GM21390 (cell line): Measurements from ENCODE around the gene HAT1.
"Not testable (repeated sequence)": the region's sequence is repeated elsewhere in the genome, so short reads cannot be mapped to it uniquely, and the experiment has no call there.

Experiments used
- ATAC-seq: cut with Tn5 transposase; IDR thresholded peaks from one replicate; pipeline ENCODE4 v1.9.1; 2021; ENCODE audit not compliant: unreplicated experiment

The HAT1 gene

GRCh38 chr2:171922230-171923022, at the start of gene HAT1:
Gene HAT1 (plus strand): TSS chr2:171922461. CDS start chr2:171922501, 40 bp downstream.
- ATAC-seq = peak; percentile 94

DNA sequence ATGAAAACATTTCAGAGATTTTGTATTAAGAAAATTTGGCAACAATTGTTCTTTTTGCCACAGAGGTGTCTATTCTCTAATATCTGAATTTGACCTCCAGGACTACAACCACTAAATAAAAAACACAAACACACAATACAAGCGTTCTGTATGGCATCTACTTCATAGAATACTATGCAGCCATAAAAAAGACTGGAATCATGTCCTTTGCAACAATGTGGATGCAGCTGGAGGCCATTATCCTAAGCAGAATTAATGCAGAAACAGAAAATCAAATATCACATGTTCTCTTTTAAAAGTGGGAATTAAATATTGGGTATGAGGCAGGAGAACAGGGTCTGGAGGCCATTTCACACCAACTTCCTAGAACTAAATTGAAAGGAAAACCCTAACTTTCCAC, 47.7 kb upstream of the HAT1 start:
- ATAC-seq = no peak

GRCh38 chr2:171874963-171875362, 47.3 kb upstream of the HAT1 start:
- no peak for ATAC-seq

DNA sequence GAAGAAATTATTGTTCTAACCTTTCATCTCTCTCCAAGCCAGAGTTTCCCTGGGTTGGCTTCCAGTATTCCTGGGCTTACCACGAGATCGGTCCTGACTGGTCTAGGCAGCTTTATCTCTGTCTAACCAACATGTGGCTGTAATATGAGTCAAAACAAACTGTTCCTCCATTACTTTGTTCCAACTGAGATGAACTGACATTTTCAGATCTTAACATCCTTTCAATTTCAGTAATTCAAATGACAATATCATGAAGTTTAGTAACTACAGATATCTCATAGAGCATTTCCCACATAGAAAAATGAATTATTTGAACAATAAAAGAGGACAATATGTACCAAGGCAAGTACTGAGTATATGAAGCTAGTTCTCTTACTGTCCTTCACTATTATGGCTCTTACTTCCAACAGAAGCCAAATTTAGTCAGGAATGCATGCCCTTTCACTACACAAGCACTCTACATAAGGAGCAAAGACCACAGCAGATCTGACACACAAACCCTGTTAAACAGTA, 43.7 kb upstream of the HAT1 start:
- ATAC-seq = no peak

DNA sequence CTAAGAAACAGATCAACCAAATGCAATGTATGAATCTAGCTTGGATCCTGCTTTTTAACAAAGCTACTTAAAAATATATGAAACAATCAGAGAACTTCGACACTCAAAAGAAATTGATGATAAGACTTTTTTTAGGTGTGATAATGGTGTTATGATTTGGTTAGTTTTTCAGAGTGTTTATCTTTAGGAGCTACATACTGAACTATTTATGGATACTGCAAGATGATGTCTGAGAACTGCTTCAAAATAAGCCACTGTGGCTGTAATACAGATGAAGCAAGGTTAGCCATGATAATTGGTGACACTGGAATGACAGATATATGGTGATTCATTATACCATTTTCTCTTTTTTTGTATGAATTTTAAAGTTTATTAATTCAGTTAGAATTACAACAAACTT, 42.4 kb upstream of the HAT1 start:
- no peak for ATAC-seq

- no peak for ATAC-seq
These were observed 41.5 kb upstream of the HAT1 start for GRCh38 chr2:171880774-171881173.

- no peak for ATAC-seq
These were observed 40.0 kb upstream of the HAT1 start for GRCh38 chr2:171882089-171882769.

- no peak for ATAC-seq
These were observed 38.9 kb upstream of the HAT1 start for GRCh38 chr2:171883275-171883893.

DNA sequence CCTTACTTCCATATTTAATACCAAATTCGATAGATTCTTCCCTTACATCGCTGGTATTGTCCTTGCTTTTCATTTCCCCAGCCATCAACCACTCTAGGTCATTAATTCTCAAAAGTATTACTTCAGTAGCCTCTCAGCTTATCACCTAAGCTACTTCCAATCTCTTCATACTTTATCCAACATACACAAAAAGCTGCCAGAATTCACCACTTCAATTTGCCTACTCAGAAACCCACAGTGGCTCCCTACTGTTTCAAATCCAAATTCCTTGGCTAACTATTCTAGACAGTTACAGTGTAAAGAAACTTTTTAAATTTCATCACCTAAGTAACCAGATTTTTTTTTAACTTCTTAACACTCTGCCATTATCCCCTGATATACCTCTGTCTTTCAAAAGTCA, 32.9 kb upstream of the HAT1 start:
- no peak for ATAC-seq

DNA sequence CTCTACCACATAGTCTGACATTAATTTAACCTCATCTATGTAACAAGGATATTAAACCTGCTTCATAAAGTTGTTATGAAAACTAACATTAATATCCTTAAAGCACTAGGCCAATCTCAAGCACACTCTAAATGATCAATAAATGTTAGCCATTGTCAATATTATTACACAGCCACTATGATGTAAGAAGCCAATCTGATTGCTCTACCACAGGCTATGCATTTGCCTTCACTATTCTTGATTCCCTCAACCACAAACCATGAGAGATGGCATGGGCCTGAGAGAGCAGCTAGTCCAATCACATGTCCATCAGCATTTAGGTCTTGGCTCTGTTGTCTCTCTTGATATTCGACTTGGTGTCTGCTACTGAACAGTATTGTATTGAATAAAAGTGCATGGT, 32.5 kb upstream of the HAT1 start:
- no peak for ATAC-seq

DNA sequence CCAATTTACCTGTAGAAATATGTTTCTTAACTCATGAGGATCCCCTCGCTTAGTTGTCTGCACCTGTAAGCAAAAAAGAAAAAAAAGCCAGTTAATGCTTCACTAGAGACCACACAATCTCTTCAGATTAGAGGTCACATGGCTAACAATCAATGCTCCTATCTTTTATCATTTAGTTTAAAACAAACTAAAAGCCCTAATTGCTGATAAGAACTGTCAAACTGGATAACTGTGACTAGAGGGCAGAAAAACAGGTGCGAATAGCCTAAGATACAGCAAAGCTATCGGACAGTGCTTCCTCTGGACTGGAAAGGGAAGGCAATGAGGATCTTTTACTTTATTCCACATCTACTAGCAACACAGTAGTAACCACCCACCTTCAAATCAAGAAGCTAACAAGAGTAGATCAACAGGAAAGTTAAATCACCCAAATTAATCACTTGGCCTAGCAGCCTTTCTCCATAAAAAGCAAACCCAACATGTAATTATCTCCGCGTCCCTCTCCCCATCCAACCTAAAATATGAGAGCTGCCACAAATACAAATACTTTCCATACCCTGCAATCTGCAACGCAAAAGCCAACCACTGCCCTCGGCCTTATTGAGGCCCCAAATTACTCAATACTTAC, 29.0 kb upstream of the HAT1 start:
- peak; percentile 24 for ATAC-seq

- ATAC-seq = peak; percentile 93
These were observed 28.2 kb upstream of the HAT1 start, which contains the start of gene SLC25A12 for GRCh38 chr2:171893824-171894611. Gene SLC25A12 (minus strand): TSS chr2:171894244. CDS start chr2:171894214, 30 bp downstream.

DNA sequence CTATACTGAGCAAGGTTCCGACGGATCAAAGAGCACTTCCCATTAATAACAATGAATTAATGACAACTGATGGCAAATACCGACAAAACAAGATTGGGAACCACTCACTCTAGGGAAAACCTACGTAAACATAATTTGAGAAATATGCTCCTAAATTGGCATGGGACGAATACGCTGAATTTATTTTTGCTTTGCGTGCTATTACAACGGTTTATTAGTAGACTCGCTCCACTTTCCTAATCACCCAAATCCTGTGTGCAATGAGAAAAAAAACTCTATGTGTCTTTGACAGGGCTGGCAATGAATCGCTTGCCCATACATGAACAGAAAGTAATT, 27.7 kb upstream of the HAT1 start:
- no peak for ATAC-seq

DNA sequence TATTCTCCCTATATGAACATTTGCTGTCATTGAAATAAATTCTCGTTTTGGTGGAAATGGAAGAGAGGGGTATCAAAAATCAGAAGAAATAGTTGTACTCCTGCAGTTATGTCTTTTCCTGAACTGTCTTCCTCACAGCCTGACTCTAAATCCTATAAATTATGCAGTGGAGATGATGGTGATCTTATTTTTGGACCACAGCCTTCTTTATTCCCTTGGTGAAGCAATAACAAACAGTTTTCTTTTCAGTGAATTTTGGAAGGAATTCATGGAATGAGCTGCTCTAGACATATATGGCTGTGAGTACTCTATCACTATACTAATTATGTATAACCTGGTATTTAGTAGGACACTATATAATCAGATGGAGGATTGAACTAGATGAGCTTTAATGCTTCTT, 26.5 kb upstream of the HAT1 start:
- no peak for ATAC-seq

GRCh38 chr2:171899623-171900282, 22.5 kb upstream of the HAT1 start:
- ATAC-seq = not testable (repeated sequence)

DNA sequence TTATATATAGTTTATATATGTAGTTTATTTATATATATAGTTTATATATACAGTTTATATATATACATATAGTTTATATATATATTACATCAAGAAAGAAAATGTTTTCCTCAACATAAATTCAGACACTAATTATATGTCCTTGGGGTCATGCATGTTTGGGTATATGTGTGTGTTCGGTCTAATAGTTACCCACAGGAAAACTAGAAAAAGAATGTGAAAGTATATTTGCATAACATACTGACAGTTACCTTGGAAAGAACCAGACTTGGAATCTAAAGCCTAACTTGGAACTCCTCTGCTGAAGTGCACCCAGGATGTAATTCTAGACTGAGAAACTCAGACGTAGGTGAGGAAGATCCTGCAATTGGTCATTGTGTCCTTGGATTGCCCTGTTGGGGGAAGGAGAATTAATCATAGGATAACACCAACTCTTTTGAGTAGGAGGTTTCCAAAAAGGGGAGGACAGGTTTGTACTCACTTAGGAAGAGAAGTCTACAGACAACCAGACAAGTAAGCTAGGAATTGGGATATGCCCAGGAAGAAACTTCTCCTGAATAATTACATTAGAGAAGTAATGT, 19.3 kb upstream of the HAT1 start:
- no peak for ATAC-seq

DNA sequence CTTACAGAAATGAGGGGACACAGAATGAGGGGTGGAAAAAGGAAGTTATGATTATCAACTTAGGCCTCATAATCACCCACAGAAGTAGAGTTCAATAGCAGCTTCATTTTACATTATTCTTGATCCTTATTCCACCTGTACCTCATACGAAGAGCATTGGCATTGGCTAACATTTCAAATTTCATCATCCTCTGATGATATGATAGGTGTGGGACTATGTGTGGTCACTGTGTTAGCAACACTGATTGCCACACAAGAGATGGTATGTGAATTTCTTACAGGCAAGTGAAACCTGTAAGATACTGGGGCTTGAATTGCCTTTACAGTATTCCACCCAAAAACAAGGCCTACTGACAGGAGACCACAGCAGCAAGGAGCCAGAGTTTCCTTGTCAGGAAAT, 14.0 kb upstream of the HAT1 start:
- no peak for ATAC-seq

GRCh38 chr2:171909266-171909665, 13.0 kb upstream of the HAT1 start:
- ATAC-seq = no peak

GRCh38 chr2:171910494-171910893, 11.8 kb upstream of the HAT1 start:
- ATAC-seq = no peak

- no peak for ATAC-seq
These were observed 8.7 kb upstream of the HAT1 start for GRCh38 chr2:171913517-171913916.
